ENCODE data around the gene LINC00237. TPM values are rescaled to one million over a fixed set of nuclear protein-coding genes. Genes with fewer than 3 reads are reported as not detected.

The LINC00237 gene
- total RNA-seq, 2 donors from 2014 or later, result 0.41 to 0.49 TPM

- no peaks in the 10 kb centered on the region for H3K36me3 Mint-ChIP-seq (ENCODE audit: insufficient read depth in 2 of 2)
- DNase-seq (no peak), ATAC-seq (replicated peaks in 1 of 2) (no peak)
- H3K9me3 Mint-ChIP-seq, result no peaks in the 10 kb centered on the region
- H3K4me1 Mint-ChIP-seq (ENCODE audit: low read depth), result no peaks in the 10 kb centered on the region
- no peak overlapping the region for H3K4me3 Mint-ChIP-seq
- no peak overlapping the region for H3K27ac Mint-ChIP-seq
- peaks cover 28% of the 10 kb centered on the region for H3K27me3 Mint-ChIP-seq (ENCODE audit: low read depth)
These were observed 30.1 kb downstream of the LINC00237 start for GRCh38 chr20:21076073-21076472.

- H3K36me3 Mint-ChIP-seq (ENCODE audit: insufficient read depth in 2 of 2), result no peaks in the 10 kb centered on the region
- H3K27me3 Mint-ChIP-seq (ENCODE audit: low read depth), result peaks cover 32% of the 10 kb centered on the region
- no peak overlapping the region for H3K4me3 Mint-ChIP-seq
These were observed 30.7 kb downstream of the LINC00237 start for GRCh38 chr20:21075471-21075870.

GRCh38 chr20:21074605-21075336, 31.4 kb downstream of the LINC00237 start:
- H3K27ac Mint-ChIP-seq, result no peak overlapping the region
- H3K27me3 Mint-ChIP-seq (ENCODE audit: low read depth), result peaks cover 29% of the 10 kb centered on the region
- ATAC-seq (replicated peaks in 1 of 2) (peak in 1 of 2 donors; percentile 61), DNase-seq (no peak)
- H3K4me3 Mint-ChIP-seq, result no peak overlapping the region
- no peaks in the 10 kb centered on the region for H3K9me3 Mint-ChIP-seq
- H3K4me1 Mint-ChIP-seq (ENCODE audit: low read depth), result no peaks in the 10 kb centered on the region
- H3K36me3 Mint-ChIP-seq (ENCODE audit: insufficient read depth in 2 of 2), result no peaks in the 10 kb centered on the region

More at GRCh38 chr20:21075471-21075870, 30.7 kb downstream of the LINC00237 start:
- no peak overlapping the region for H3K27ac Mint-ChIP-seq
- ATAC-seq (replicated peaks in 1 of 2) (no peak), DNase-seq (no peak)
- no peaks in the 10 kb centered on the region for H3K4me1 Mint-ChIP-seq (ENCODE audit: low read depth)
- no peaks in the 10 kb centered on the region for H3K9me3 Mint-ChIP-seq

DNA sequence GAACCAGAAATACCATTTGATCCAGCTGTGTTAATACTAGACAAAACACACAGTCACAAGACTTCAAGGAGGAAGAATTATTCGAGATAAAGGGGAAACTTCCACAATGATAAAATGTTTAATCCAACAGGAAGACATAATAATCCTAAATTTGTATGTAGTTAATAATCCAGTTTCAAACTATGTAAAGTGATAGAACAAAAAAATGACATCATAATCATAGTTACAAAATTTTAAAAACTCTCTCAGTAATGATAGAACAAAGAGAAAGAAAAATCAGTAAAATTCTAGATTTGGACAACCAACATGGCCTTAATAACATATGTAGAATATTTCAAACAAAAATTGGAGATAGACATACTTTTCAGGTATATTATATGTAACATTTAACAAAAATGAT, 38.9 kb downstream of the LINC00237 start:
- Mint-ChIP-seq H3K9me3 (no peaks in the 10 kb centered on the region), H3K4me1 (ENCODE audit: low read depth) (no peaks in the 10 kb centered on the region), H3K36me3 (ENCODE audit: insufficient read depth in 2 of 2) (no peaks in the 10 kb centered on the region), H3K27me3 (ENCODE audit: low read depth) (peaks cover 18% of the 10 kb centered on the region), H3K4me3 (no peak overlapping the region), H3K27ac (no peak overlapping the region)
- no peak for ATAC-seq (replicated peaks in 1 of 2)
- DNase-seq, result no peak

- Mint-ChIP-seq H3K27me3 (ENCODE audit: low read depth) (peaks cover 19% of the 10 kb centered on the region), H3K4me1 (ENCODE audit: low read depth) (no peaks in the 10 kb centered on the region), H3K4me3 (no peak overlapping the region), H3K27ac (no peak overlapping the region), H3K9me3 (no peaks in the 10 kb centered on the region), H3K36me3 (ENCODE audit: insufficient read depth in 2 of 2) (no peaks in the 10 kb centered on the region)
- ATAC-seq (replicated peaks in 1 of 2) (no peak), DNase-seq (no peak)
These were observed 41.2 kb downstream of the LINC00237 start for GRCh38 chr20:21064924-21065323.

DNA sequence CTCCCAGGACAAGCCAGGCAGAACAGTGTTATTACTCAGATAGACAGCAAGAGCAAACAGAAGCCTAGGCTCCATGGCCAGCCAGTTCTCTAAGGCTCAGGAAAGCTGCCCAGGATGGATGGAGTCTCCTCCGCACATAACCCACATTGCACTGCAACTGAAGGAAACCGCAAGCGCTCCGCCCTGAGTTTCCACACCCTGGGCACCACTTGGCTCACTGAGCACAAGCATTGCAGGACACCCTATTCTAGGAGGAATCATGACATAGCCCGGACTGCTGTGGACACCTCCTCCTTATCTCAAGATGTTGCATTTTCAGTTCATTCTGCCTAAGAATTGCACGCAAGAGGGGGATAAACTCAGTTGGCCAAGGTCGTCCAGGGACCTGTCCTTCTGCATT, 42.9 kb downstream of the LINC00237 start:
- no peak overlapping the region for H3K27ac Mint-ChIP-seq
- H3K4me3 Mint-ChIP-seq, result no peak overlapping the region
- no peaks in the 10 kb centered on the region for H3K36me3 Mint-ChIP-seq (ENCODE audit: insufficient read depth in 2 of 2)
- H3K27me3 Mint-ChIP-seq (ENCODE audit: low read depth), result peaks cover 25% of the 10 kb centered on the region
- ATAC-seq (replicated peaks in 1 of 2), result no peak
- no peak for DNase-seq
- no peaks in the 10 kb centered on the region for H3K4me1 Mint-ChIP-seq (ENCODE audit: low read depth)
- no peaks in the 10 kb centered on the region for H3K9me3 Mint-ChIP-seq

DNA sequence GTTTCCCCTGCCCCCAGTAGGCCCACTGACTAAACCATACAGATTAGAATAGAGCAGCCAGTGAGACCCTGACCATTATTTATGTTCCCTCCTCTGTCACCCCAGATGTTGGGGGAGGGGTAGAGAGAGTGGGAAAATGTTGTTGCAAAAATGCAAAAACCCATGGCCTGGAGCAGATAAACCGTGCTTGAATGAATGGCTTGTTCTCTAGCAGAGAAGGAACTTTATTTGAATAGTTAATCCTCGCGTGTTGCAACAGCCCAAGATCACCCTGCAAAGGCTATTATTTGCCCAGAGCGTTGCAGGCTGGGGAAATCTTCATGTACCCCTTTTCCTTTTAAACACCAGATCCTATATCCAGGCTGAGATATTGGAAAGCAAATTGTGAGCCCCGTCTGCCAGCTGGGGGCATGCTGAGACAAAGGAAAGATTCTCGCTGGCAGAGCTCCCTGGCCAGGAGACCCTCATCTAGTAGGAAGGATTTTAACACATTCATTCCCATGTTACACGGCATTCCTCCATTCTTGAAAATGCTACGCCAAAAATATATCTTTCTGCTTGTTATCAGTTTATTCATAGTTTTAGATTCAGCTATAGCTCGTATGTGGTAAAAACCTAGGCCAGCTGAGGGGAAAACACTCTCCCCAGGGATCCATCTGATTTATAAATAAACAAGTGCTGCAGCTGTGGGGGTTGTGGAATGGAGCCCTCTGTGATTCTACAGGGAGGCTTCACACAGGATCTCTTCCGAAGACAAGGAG, 53.0 kb downstream of the LINC00237 start:
- Mint-ChIP-seq H3K4me3 (no peak overlapping the region), H3K9me3 (no peaks in the 10 kb centered on the region), H3K27me3 (ENCODE audit: low read depth) (peaks cover 32% of the 10 kb centered on the region), H3K27ac (no peak overlapping the region), H3K36me3 (ENCODE audit: insufficient read depth in 2 of 2) (no peaks in the 10 kb centered on the region), H3K4me1 (ENCODE audit: low read depth) (no peaks in the 10 kb centered on the region)
- ATAC-seq (replicated peaks in 1 of 2) (no peak), DNase-seq (no peak)

DNA sequence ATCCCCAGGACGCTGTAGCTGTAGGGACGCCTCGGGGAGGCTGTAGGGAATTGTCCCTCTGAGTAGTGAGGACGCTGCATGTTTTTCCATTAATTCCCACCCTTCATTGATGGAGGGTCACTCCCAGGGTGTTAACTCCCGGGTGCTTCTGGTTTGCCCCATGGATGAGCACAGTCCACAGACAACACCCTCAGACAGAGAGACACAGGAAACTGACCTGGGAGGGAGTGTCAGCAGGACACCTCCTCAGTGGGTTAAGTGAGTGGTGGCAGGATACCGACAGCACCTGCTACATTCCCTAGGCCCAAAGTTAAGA, 53.5 kb downstream of the LINC00237 start:
- Mint-ChIP-seq H3K36me3 (ENCODE audit: insufficient read depth in 2 of 2) (no peaks in the 10 kb centered on the region), H3K4me1 (ENCODE audit: low read depth) (no peaks in the 10 kb centered on the region), H3K27ac (no peak overlapping the region), H3K4me3 (no peak overlapping the region), H3K9me3 (no peaks in the 10 kb centered on the region), H3K27me3 (ENCODE audit: low read depth) (peaks cover 27% of the 10 kb centered on the region)
- DNase-seq (no peak), ATAC-seq (replicated peaks in 1 of 2) (no peak)

- no peaks in the 10 kb centered on the region for H3K4me1 Mint-ChIP-seq (ENCODE audit: low read depth)
- no peaks in the 10 kb centered on the region for H3K9me3 Mint-ChIP-seq
- DNase-seq (no peak), ATAC-seq (replicated peaks in 1 of 2) (no peak)
- no peak overlapping the region for H3K4me3 Mint-ChIP-seq
- H3K27me3 Mint-ChIP-seq (ENCODE audit: low read depth), result peaks cover 26% of the 10 kb centered on the region
- H3K27ac Mint-ChIP-seq, result no peak overlapping the region
- no peaks in the 10 kb centered on the region for H3K36me3 Mint-ChIP-seq (ENCODE audit: insufficient read depth in 2 of 2)
These were observed 53.9 kb downstream of the LINC00237 start for GRCh38 chr20:21052241-21052640.

DNA sequence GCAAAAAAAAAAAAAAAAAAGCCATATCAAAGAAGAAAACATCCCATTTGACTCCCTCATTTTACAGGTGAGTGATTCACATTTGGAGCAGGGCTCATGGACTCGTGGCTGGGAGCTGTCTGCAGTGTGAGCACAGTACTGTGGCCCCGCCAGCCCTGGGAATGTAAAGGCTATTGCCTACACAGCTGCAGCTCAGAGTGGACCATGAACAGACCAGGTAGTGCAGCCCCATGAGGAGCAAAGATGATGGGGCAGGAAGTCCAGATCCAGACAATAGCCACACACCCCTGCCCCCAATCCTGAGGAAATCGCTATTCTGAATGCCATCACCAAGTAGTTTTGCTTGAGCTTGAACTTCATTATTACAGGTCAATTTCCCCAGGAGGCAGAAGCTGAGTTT, 55.4 kb downstream of the LINC00237 start:
- H3K9me3 Mint-ChIP-seq, result no peaks in the 10 kb centered on the region
- no peak overlapping the region for H3K4me3 Mint-ChIP-seq
- DNase-seq, result no peak
- ATAC-seq (replicated peaks in 1 of 2), result no peak
- H3K27me3 Mint-ChIP-seq (ENCODE audit: low read depth), result peaks cover 33% of the 10 kb centered on the region
- H3K27ac Mint-ChIP-seq, result no peak overlapping the region
- no peaks in the 10 kb centered on the region for H3K4me1 Mint-ChIP-seq (ENCODE audit: low read depth)
- H3K36me3 Mint-ChIP-seq (ENCODE audit: insufficient read depth in 2 of 2), result no peaks in the 10 kb centered on the region

DNA sequence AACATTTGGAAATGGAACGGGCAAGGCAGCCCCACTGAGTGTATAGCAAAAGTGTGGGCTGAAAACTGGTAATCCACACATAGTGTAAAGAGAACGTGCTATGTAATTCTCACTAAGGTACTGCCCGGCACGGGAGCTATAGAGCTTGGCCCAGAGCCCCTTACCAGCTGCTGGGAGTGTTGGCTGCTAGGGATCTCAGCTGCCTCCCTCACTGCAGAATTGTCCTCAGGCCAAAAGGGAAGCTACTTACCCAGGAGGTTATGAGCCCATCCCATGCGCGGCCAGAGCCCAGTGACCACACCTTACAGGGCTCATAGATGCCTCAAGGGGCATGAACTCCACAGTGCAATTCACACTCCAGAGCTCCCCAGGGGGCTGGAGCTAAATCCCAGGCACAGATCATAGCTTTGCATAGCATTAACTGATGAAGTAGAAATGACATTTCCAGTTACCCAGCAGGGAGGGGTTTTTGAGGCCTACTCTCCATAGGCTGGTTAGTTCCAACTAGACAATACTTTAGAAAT, 56.8 kb downstream of the LINC00237 start:
- Mint-ChIP-seq H3K27ac (no peak overlapping the region), H3K4me3 (no peak overlapping the region), H3K9me3 (no peaks in the 10 kb centered on the region), H3K27me3 (ENCODE audit: low read depth) (peaks cover 28% of the 10 kb centered on the region), H3K4me1 (ENCODE audit: low read depth) (no peaks in the 10 kb centered on the region), H3K36me3 (ENCODE audit: insufficient read depth in 2 of 2) (no peaks in the 10 kb centered on the region)
- DNase-seq (no peak), ATAC-seq (replicated peaks in 1 of 2) (no peak)

GRCh38 chr20:21048841-21049273, 57.3 kb downstream of the LINC00237 start:
- peaks cover 25% of the 10 kb centered on the region for H3K27me3 Mint-ChIP-seq (ENCODE audit: low read depth)
- ATAC-seq (replicated peaks in 1 of 2), result peak; percentile 70 to 75

DNA sequence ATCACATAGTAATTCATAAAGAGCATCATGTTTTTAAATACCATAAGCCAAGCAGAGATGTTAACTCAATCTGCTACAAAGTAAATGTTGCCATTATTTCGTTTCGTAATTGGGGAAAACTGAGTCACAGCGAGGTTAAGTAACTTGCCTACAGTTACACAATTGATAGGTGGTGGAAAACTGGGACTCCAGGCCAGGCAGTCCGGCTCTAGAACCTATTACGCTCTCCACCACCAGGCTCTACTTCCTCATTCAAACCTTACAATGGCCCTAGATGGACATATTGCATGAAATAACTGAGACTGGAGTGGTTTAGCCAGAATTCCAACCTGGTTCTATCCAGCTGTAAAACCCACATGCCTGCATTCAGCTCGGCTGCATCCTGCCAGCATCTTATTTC, 58.2 kb downstream of the LINC00237 start:
- Mint-ChIP-seq H3K27me3 (ENCODE audit: low read depth) (peaks cover 19% of the 10 kb centered on the region), H3K27ac (no peak overlapping the region), H3K4me1 (ENCODE audit: low read depth) (no peaks in the 10 kb centered on the region), H3K36me3 (ENCODE audit: insufficient read depth in 2 of 2) (no peaks in the 10 kb centered on the region), H3K9me3 (no peaks in the 10 kb centered on the region), H3K4me3 (no peak overlapping the region)
- no peak for ATAC-seq (replicated peaks in 1 of 2)
- DNase-seq, result no peak

More at GRCh38 chr20:21048841-21049273, 57.3 kb downstream of the LINC00237 start:
- peak; percentile 54 to 70 for DNase-seq
- Mint-ChIP-seq H3K4me3 (no peak overlapping the region), H3K4me1 (ENCODE audit: low read depth) (no peaks in the 10 kb centered on the region), H3K9me3 (no peaks in the 10 kb centered on the region), H3K36me3 (ENCODE audit: insufficient read depth in 2 of 2) (no peaks in the 10 kb centered on the region), H3K27ac (no peak overlapping the region)
